Hepatocyte (in vitro differentiated cells): ENCODE data around the gene IL1RAPL2. TPM values are rescaled to one million over a fixed set of nuclear protein-coding genes. Genes with fewer than 3 reads are reported as not detected.

Experiments used
- DNase-seq: peaks from one replicate; pipeline ENCODE4 v3.0.0-alpha.2; 2016; ENCODE audit warnings: low spot score
- H2AFZ ChIP-seq: fragments of 200-600 bp; sonication (generic); 2 replicates; pipeline ENCODE4 v1.6.0; 2016; ENCODE audit warnings: antibody characterized with exemption, mild to moderate bottlenecking
- H3K27ac ChIP-seq: fragments of 200-600 bp; sonication (generic); 2 replicates; pipeline ENCODE4 v1.5.1; 2016; ENCODE audit warnings: mild to moderate bottlenecking
- H3K27me3 ChIP-seq: fragments of 200-600 bp; sonication (generic); 2 replicates; pipeline ENCODE4 v1.6.1; 2016
- H3K36me3 ChIP-seq: fragments of 200-600 bp; sonication (generic); replicated peaks from 2 replicates; pipeline ENCODE4 v1.5.1; 2016; ENCODE audit warnings: low read depth; ENCODE audit not compliant: insufficient read depth
- H3K4me1 ChIP-seq: fragments of 200-600 bp; sonication (generic); 2 replicates; pipeline ENCODE4 v1.5.1; 2016; ENCODE audit warnings: mild to moderate bottlenecking, moderate library complexity; ENCODE audit not compliant: insufficient read depth
- H3K4me2 ChIP-seq: fragments of 200-600 bp; sonication (generic); 2 replicates; pipeline ENCODE4 v1.6.0; 2016
- H3K4me3 ChIP-seq: fragments of 200-600 bp; sonication (generic); 2 replicates; pipeline ENCODE4 v1.5.1; 2016; ENCODE audit warnings: mild to moderate bottlenecking
- H3K79me2 ChIP-seq: fragments of 200-600 bp; sonication (generic); 2 replicates; pipeline ENCODE4 v1.6.0; 2017; ENCODE audit warnings: mild to moderate bottlenecking
- H3K9me2 ChIP-seq: fragments of 200-600 bp; sonication (generic); replicated peaks from 2 replicates; pipeline ENCODE4 v1.6.0; 2017; ENCODE audit warnings: mild to moderate bottlenecking; ENCODE audit not compliant: insufficient read depth
- H3K9me3 ChIP-seq: fragments of 200-600 bp; sonication (generic); 2 replicates; pipeline ENCODE4 v1.5.1; 2016; ENCODE audit warnings: low read depth, mild to moderate bottlenecking
- H4K20me1 ChIP-seq: fragments of 200-600 bp; sonication (generic); 2 replicates; pipeline ENCODE4 v1.6.0; 2016; ENCODE audit warnings: mild to moderate bottlenecking; ENCODE audit not compliant: insufficient read depth, poor library complexity, severe bottlenecking
- EZH2 ChIP-seq: fragments of 200-600 bp; sonication (generic); IDR thresholded peaks from 2 replicates; pipeline ENCODE4 v1.6.1; 2016; ENCODE audit warnings: antibody characterized with exemption, mild to moderate bottlenecking, borderline replicate concordance
- EZH2phosphoT487 ChIP-seq: fragments of 200-600 bp; sonication (generic); IDR thresholded peaks from one replicate; pipeline ENCODE4 v1.6.1; 2018; ENCODE audit warnings: antibody characterized with exemption, mild to moderate bottlenecking, low read depth, moderate library complexity; ENCODE audit not compliant: unreplicated experiment, severe bottlenecking
- WGBS: methylation state at CpG from one replicate; pipeline ENCODE4 v1.1.6; 2016; ENCODE audit warnings: low lambda C conversion rate; ENCODE audit errors: missing lambda C conversion rate; 5-methylcytosine and 5-hydroxymethylcytosine counted together
- polyA plus RNA-seq: library from polyadenylated mRNA; unstranded; fragments of >200 nt; fragmentation: Nextera tagmentation; extraction: Ambion mirVana; gene quantifications from 2 replicates; pipeline ENCODE4 v1.2.1, GENCODE V29; 2016
- total RNA-seq: library from RNA; depleted of rRNA; stranded (reverse); fragments of >200 nt; gene quantifications from 2 replicates; pipeline ENCODE4 v1.2.3, GENCODE V29; 2014
- TF ChIP-seq, protein P1 (sequence below): fragments of 200-600 bp; sonication (generic); IDR thresholded peaks from 2 replicates; pipeline ENCODE4 v1.5.1; 2016; ENCODE audit warnings: antibody characterized with exemption, mild to moderate bottlenecking; ENCODE audit not compliant: poor library complexity

IL1RAPL2 gene
- total and polyA plus RNA-seq, 2 experiments from 2014 or later = 0.40 TPM; not detected in 1

DNA sequence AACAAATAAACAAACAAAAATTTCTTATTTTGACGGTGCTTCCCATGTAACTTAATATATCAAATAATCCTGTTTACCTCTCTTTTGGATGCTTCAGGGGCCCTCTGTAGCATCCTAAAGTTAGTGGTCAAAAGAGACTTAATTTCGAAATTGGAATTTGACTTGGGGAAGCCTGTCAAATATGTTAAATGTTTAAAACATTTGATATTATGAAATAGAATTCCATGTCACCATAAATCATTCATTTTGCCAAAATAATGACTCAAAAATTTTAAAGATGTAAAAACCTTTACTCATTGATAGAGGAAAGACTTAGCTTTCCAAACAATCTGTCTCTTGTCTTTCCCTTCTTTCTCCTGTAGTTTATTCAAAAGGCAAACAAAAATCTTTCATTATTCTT is 675.1 kb downstream of the IL1RAPL2 start:
- no peak overlapping the region for H3K27ac ChIP-seq
- DNase-seq = no peak
- H2AFZ ChIP-seq = no peak overlapping the region
- no peaks in the 10 kb centered on the region for H3K9me2 ChIP-seq
- H3K4me2 ChIP-seq = no peak overlapping the region
- no peaks in the 10 kb centered on the region for H3K79me2 ChIP-seq
- WGBS = 77% methylated on average over 2 of the region's 2 CpGs
- no peaks in the 10 kb centered on the region for H3K9me3 ChIP-seq
- no peaks in the 10 kb centered on the region for H3K27me3 ChIP-seq
- H3K4me3 ChIP-seq = no peak overlapping the region
- H3K36me3 ChIP-seq = no peaks in the 10 kb centered on the region
- H3K4me1 ChIP-seq = no peaks in the 10 kb centered on the region
- no peaks in the 10 kb centered on the region for H4K20me1 ChIP-seq
- TF ChIP-seq, protein P1, sequence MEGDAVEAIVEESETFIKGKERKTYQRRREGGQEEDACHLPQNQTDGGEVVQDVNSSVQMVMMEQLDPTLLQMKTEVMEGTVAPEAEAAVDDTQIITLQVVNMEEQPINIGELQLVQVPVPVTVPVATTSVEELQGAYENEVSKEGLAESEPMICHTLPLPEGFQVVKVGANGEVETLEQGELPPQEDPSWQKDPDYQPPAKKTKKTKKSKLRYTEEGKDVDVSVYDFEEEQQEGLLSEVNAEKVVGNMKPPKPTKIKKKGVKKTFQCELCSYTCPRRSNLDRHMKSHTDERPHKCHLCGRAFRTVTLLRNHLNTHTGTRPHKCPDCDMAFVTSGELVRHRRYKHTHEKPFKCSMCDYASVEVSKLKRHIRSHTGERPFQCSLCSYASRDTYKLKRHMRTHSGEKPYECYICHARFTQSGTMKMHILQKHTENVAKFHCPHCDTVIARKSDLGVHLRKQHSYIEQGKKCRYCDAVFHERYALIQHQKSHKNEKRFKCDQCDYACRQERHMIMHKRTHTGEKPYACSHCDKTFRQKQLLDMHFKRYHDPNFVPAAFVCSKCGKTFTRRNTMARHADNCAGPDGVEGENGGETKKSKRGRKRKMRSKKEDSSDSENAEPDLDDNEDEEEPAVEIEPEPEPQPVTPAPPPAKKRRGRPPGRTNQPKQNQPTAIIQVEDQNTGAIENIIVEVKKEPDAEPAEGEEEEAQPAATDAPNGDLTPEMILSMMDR = no peak
- TF ChIP-seq EZH2phosphoT487 (no peak), EZH2 (no peak)

DNA sequence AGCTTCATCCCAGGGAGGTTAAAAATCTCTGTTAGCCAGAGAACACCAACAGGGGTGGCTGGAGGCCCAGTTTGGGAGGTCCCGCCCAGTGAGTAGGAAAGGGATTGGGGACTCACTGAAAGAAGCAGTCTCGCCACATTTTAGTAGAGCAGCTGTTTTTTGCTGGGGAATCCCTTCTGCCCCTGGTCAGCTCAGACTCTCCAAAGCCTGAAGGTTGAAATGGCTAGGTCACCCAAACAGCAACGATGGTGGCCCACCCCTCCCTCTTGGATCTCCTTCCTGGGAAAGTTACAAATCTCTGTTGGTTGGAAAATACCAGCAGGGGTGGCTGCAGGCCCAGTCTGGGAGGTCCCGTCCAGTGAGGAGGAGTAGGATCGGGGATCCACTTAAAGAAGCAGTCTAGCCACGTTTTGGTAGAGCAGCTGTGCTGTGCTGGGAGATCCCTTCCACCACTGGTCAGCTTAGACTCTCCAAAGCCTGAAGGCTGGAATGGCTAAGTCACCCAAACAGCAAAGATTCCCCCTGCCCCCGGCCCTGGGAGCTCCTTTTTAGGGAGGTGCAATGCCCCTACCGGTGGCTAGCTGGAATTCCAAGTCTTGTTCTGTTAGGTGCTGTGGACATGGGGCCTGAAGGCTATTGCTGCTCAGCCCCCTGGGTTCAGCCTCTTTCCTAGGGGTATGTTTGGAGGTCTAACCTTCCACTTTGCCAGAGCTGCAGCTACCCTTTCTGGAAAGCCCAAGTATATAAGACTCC is 694.5 kb downstream of the IL1RAPL2 start:
- no peaks in the 10 kb centered on the region for H3K36me3 ChIP-seq
- no peak overlapping the region for H3K27ac ChIP-seq
- no peaks in the 10 kb centered on the region for H3K9me2 ChIP-seq
- H3K9me3 ChIP-seq = peaks cover 9% of the 10 kb centered on the region
- no peaks in the 10 kb centered on the region for H3K4me1 ChIP-seq
- H4K20me1 ChIP-seq = no peaks in the 10 kb centered on the region
- 72% methylated on average over 8 of the region's 8 CpGs for WGBS
- H3K27me3 ChIP-seq = no peaks in the 10 kb centered on the region
- no peak for TF ChIP-seq EZH2phosphoT487
- TF ChIP-seq, protein P1 = no peak
- H3K4me2 ChIP-seq = no peak overlapping the region
- DNase-seq = no peak
- no peaks in the 10 kb centered on the region for H3K79me2 ChIP-seq
- H2AFZ ChIP-seq = no peak overlapping the region
- no peak overlapping the region for H3K4me3 ChIP-seq

DNA sequence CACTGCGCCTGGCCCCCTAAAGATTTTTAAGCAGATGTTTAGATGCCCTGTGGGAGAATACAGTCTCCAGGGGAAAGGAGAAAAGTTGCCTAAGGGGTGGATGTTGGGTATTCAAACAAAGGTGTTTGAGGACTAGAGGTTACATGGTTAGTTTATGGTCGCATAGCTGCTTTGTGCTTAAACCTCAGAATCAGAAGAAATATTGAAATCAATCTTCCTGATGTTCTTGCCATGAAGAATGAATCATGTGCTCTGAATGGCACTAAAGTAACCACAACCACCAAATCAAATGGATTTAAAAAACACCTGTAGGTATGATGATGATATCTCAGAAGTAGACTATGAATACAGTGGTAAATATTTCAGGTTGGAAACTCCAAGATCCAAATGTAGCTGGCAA is 697.2 kb downstream of the IL1RAPL2 start:
- Histone ChIP-seq H3K4me1 (no peaks in the 10 kb centered on the region), H3K27me3 (no peaks in the 10 kb centered on the region), H3K27ac (no peak overlapping the region), H3K9me3 (no peaks in the 10 kb centered on the region), H3K9me2 (no peaks in the 10 kb centered on the region), H4K20me1 (no peaks in the 10 kb centered on the region), H3K36me3 (no peaks in the 10 kb centered on the region), H3K4me2 (no peak overlapping the region), H3K79me2 (no peaks in the 10 kb centered on the region), H3K4me3 (no peak overlapping the region), H2AFZ (no peak overlapping the region)
- WGBS = 88% methylated on average over 2 of the region's 2 CpGs
- no peak for DNase-seq
- no peak for TF ChIP-seq EZH2phosphoT487
- TF ChIP-seq EZH2 = no peak
- TF ChIP-seq, protein P1 = no peak
